Aorta (tissue), 5 donors: ENCODE results near the gene BNC2. TPM values are rescaled to one million over a fixed set of nuclear protein-coding genes. Genes with fewer than 3 reads are reported as not detected.

Experiments used
- ATAC-seq: fragments of 200-7000 bp; cut with Tn5 transposase; one replicate; pipeline ENCODE4 v1.9.1; 2022; ENCODE audit warnings: moderate library complexity; ENCODE audit not compliant: low FRiP score
- DNase-seq, 2 donors: peaks; one replicate each; pipeline ENCODE4 v3.0.0-alpha.2; 2020
- H3K27ac ChIP-seq, 2 donors: one replicate each; pipeline ENCODE4 v1.5.1; 2013; ENCODE audit warnings: low read length in 2 of 2, mild to moderate bottlenecking in 2 of 2, moderate library complexity in 2 of 2, control low read depth in 1 of 2, inconsistent platforms in 1 of 2, low read depth in 1 of 2
- H3K27me3 ChIP-seq, 2 donors: one replicate each; pipeline ENCODE4 v1.6.1; 2013; ENCODE audit warnings: control low read depth in 1 of 2, low read length in 1 of 2, mild to moderate bottlenecking in 1 of 2, moderate library complexity in 1 of 2; ENCODE audit not compliant: insufficient read depth in 2 of 2, control insufficient read depth in 1 of 2
- H3K36me3 ChIP-seq, 2 donors: one replicate each; pipeline ENCODE4 v1.6.1; 2013; ENCODE audit warnings: control low read depth in 1 of 2, low read length in 1 of 2, mild to moderate bottlenecking in 1 of 2; ENCODE audit not compliant: insufficient read depth in 2 of 2, control insufficient read depth in 1 of 2
- H3K4me1 ChIP-seq, 2 donors: one replicate each; pipeline ENCODE4 v1.6.1; 2013; ENCODE audit warnings: low read length in 2 of 2, control low read depth in 1 of 2, mild to moderate bottlenecking in 1 of 2, moderate library complexity in 1 of 2; ENCODE audit not compliant: insufficient read depth in 2 of 2, control insufficient read depth in 1 of 2
- H3K4me3 ChIP-seq, 2 donors: one replicate each; pipeline ENCODE4 v1.5.1; 2013; ENCODE audit warnings: low read length in 2 of 2, control low read depth in 1 of 2, mild to moderate bottlenecking in 1 of 2
- H3K9me3 ChIP-seq: one replicate; pipeline ENCODE4 v1.6.1; 2013; ENCODE audit warnings: mild to moderate bottlenecking, low read length; ENCODE audit not compliant: control insufficient read depth
- WGBS, 2 donors: extraction: QIAGEN DNeasy Blood & Tissue Kit; methylation state at CpG; one replicate each; pipeline ENCODE4 v1.1.7; 2013; 5-methylcytosine and 5-hydroxymethylcytosine counted together
- intact Hi-C, 2 donors: fragments of 100-400 bp; cut with DNase I; formaldehyde crosslinking; loops; one replicate each; pipeline versions ENCODE4 v1.14.2 to v1.15.0; 2022
- polyA plus RNA-seq, 2 donors: library from polyadenylated mRNA; stranded (reverse); fragments of 200-250 nt; gene quantifications; one replicate each; pipeline ENCODE4 v1.2.3, GENCODE V29; 2013
- total RNA-seq, 2 donors: library from RNA; stranded (reverse); fragmentation: NEBNext Ultra II Directional; extraction: Animal tissue kit (Norgen Biotek cat#: 25700); gene quantifications; one replicate each; pipeline ENCODE4 v1.2.1, GENCODE V29; 2021
- donor health status: healthy with polysubstance abuse.
- donor health status: Bipolar disorder and iron deficiency.
- donor health status: DM: no; HTN: no; CAD: no.
- donor health status: DM: no; HTN: no; CAD: no.
- donor health status: DM: yes; HTN: yes; CAD: no.

The BNC2 gene
- total and polyA plus RNA-seq, 4 donors: 0.36 to 69.0 (median 11.5) TPM

GRCh38 chr9:16771356-16771755, 99.1 kb downstream of the BNC2 start:
- no peaks in the 10 kb centered on the region for H3K9me3 ChIP-seq
- ATAC-seq (no peak), DNase-seq (no peak)
- H3K27me3 ChIP-seq: no peaks in the 10 kb centered on the region
- WGBS, 2 donors: 10 to 13% methylated on average over 1 of the region's 1 CpG
- no peak overlapping the region for H3K4me3 ChIP-seq
- no peak overlapping the region for H3K27ac ChIP-seq
- no peaks in the 10 kb centered on the region for H3K36me3 ChIP-seq
- intact Hi-C loops: no loop called here
- H3K4me1 ChIP-seq: no peaks in the 10 kb centered on the region

- no peak for ATAC-seq
- no peaks in the 10 kb centered on the region for H3K36me3 ChIP-seq
- intact Hi-C loops: no loop called here
- H3K4me3 ChIP-seq: no peak overlapping the region
- DNase-seq: no peak
- H3K27ac ChIP-seq: no peak overlapping the region
- H3K27me3 ChIP-seq: no peaks in the 10 kb centered on the region
- no peaks in the 10 kb centered on the region for H3K4me1 ChIP-seq
- WGBS, 2 donors: 90% methylated on average over 5 of the region's 5 CpGs
- H3K9me3 ChIP-seq: no peaks in the 10 kb centered on the region
Measured at GRCh38 chr9:16769291-16769690, 101.2 kb downstream of the BNC2 start.

GRCh38 chr9:16768816-16769215, 101.7 kb downstream of the BNC2 start:
- Histone ChIP-seq H3K27me3 (no peaks in the 10 kb centered on the region), H3K4me1 (no peaks in the 10 kb centered on the region), H3K36me3 (no peaks in the 10 kb centered on the region), H3K9me3 (no peaks in the 10 kb centered on the region), H3K4me3 (no peak overlapping the region), H3K27ac (no peak overlapping the region)
- no peak for DNase-seq
- WGBS, 2 donors: 89 to 90% methylated on average over 6 of the region's 6 CpGs
- no peak for ATAC-seq
- intact Hi-C loops: no loop called here

GRCh38 chr9:16767366-16767765, 103.1 kb downstream of the BNC2 start:
- H3K4me3 ChIP-seq: no peak overlapping the region
- no peak for ATAC-seq
- H3K27ac ChIP-seq: no peak overlapping the region
- no peak for DNase-seq
- H3K9me3 ChIP-seq: no peaks in the 10 kb centered on the region
- no peaks in the 10 kb centered on the region for H3K36me3 ChIP-seq
- no peaks in the 10 kb centered on the region for H3K4me1 ChIP-seq
- 85 to 91% methylated on average over 3 of the region's 3 CpGs for WGBS, 2 donors
- H3K27me3 ChIP-seq: no peaks in the 10 kb centered on the region
- intact Hi-C loops: no loop called here

GRCh38 chr9:16763946-16764345, 106.5 kb downstream of the BNC2 start:
- no peak overlapping the region for H3K27ac ChIP-seq
- no peaks in the 10 kb centered on the region for H3K9me3 ChIP-seq
- H3K4me3 ChIP-seq: no peak overlapping the region
- 81 to 85% methylated on average over 2 of the region's 2 CpGs for WGBS, 2 donors
- DNase-seq (no peak), ATAC-seq (no peak)
- intact Hi-C loops: no loop called here
- H3K27me3 ChIP-seq: no peaks in the 10 kb centered on the region
- H3K36me3 ChIP-seq: no peaks in the 10 kb centered on the region
- H3K4me1 ChIP-seq: no peaks in the 10 kb centered on the region

- no peaks in the 10 kb centered on the region for H3K27me3 ChIP-seq
- ATAC-seq (no peak), DNase-seq (no peak)
- no peaks in the 10 kb centered on the region for H3K4me1 ChIP-seq
- H3K4me3 ChIP-seq: no peak overlapping the region
- 87% methylated on average over 8 of the region's 8 CpGs for WGBS, 2 donors
- no peak overlapping the region for H3K27ac ChIP-seq
- no peaks in the 10 kb centered on the region for H3K36me3 ChIP-seq
- intact Hi-C loops: no loop called here
- H3K9me3 ChIP-seq: no peaks in the 10 kb centered on the region
Measured at GRCh38 chr9:16755467-16756160, 114.9 kb downstream of the BNC2 start.

GRCh38 chr9:16754662-16755061, 115.8 kb downstream of the BNC2 start:
- ATAC-seq: no peak
- Histone ChIP-seq H3K9me3 (no peaks in the 10 kb centered on the region), H3K27me3 (no peaks in the 10 kb centered on the region), H3K27ac (no peak overlapping the region), H3K36me3 (no peaks in the 10 kb centered on the region), H3K4me1 (no peaks in the 10 kb centered on the region), H3K4me3 (no peak overlapping the region)
- WGBS, 2 donors: 99% methylated on average over 4 of the region's 4 CpGs
- intact Hi-C loops: no loop called here
- DNase-seq: no peak

GRCh38 chr9:16753256-16753655, 117.2 kb downstream of the BNC2 start:
- ATAC-seq: no peak
- Histone ChIP-seq H3K27me3 (no peaks in the 10 kb centered on the region), H3K4me3 (no peak overlapping the region), H3K36me3 (no peaks in the 10 kb centered on the region), H3K4me1 (no peaks in the 10 kb centered on the region), H3K9me3 (no peaks in the 10 kb centered on the region), H3K27ac (no peak overlapping the region)
- intact Hi-C loops: no loop called here
- no peak for DNase-seq
- 43 to 52% methylated on average over 2 of the region's 2 CpGs for WGBS, 2 donors

- Histone ChIP-seq H3K27me3 (no peaks in the 10 kb centered on the region), H3K27ac (no peak overlapping the region), H3K4me1 (no peaks in the 10 kb centered on the region), H3K4me3 (no peak overlapping the region), H3K36me3 (no peaks in the 10 kb centered on the region), H3K9me3 (no peaks in the 10 kb centered on the region)
- intact Hi-C loops: no loop called here
- ATAC-seq (no peak), DNase-seq (no peak)
- 53 to 72% methylated on average over 2 of the region's 2 CpGs for WGBS, 2 donors
Measured at GRCh38 chr9:16752601-16753000, 117.9 kb downstream of the BNC2 start.
